Sigmoid colon (tissue), 7 donors: ENCODE data around the gene PARP6. TPM values are rescaled to one million over a fixed set of nuclear protein-coding genes. Genes with fewer than 3 reads are reported as not detected.

Experiments used
- DNase-seq: peaks from one replicate; pipeline ENCODE4 v3.0.0-alpha.2; 2019
- H3K27ac ChIP-seq, 4 donors: fragments of 200-600 bp; sonication (generic); one replicate each; pipeline ENCODE4 v1.5.1; 2016 to 2019; ENCODE audit warnings: mild to moderate bottlenecking in 1 of 4
- H3K27me3 ChIP-seq, 3 donors: fragments of 200-600 bp; sonication (generic); one replicate each; pipeline ENCODE4 v1.5.1; 2019; ENCODE audit warnings: mild to moderate bottlenecking in 1 of 3
- H3K36me3 ChIP-seq, 4 donors: fragments of 200-600 bp; sonication (generic); one replicate each; pipeline ENCODE4 v1.5.1; 2016 to 2019
- H3K4me1 ChIP-seq, 4 donors: fragments of 200-600 bp; sonication (generic); one replicate each; pipeline ENCODE4 v1.5.1; 2017 to 2019
- H3K4me3 ChIP-seq, 4 donors: fragments of 200-600 bp; sonication (generic); one replicate each; pipeline ENCODE4 v1.5.1; 2017 to 2019; ENCODE audit warnings: mild to moderate bottlenecking in 2 of 4, moderate library complexity in 1 of 4
- H3K9me3 ChIP-seq, 4 donors: fragments of 200-600 bp in 3 of 4; sonication (generic) in 3 of 4; one replicate each; pipeline versions ENCODE4 v1.5.1 to v1.6.1; 2013 to 2019
- EP300 ChIP-seq, 4 donors: sonication (generic); formaldehyde crosslinking; IDR thresholded peaks; one replicate each; pipeline ENCODE4 v1.6.1; 2017; ENCODE audit warnings: antibody characterized with exemption in 4 of 4
- POLR2A ChIP-seq, 2 donors: fragments of 450-650 bp; IDR thresholded peaks; one replicate each; pipeline ENCODE4 v1.6.1; 2016; ENCODE audit warnings: antibody characterized with exemption in 2 of 2, mild to moderate bottlenecking in 2 of 2, moderate library complexity in 2 of 2
- POLR2AphosphoS5 ChIP-seq, 4 donors: sonication (generic); formaldehyde crosslinking; IDR thresholded peaks; one replicate each; pipeline ENCODE4 v1.6.1; 2017; ENCODE audit warnings: antibody characterized with exemption in 4 of 4
- WGBS, 2 donors: extraction: QIAGEN DNeasy Blood & Tissue Kit; methylation state at CpG; one replicate each; pipeline ENCODE4 v1.1.7; 2013; 5-methylcytosine and 5-hydroxymethylcytosine counted together
- intact Hi-C: fragments of 100-400 bp; cut with DNase I; formaldehyde crosslinking; loops from one replicate; pipeline ENCODE4 v1.15.1; 2023
- polyA plus RNA-seq, 3 donors: library from polyadenylated mRNA; stranded (reverse); fragments of 200-250 nt; gene quantifications; one replicate each; pipeline ENCODE4 v1.2.3, GENCODE V29; 2013
- total RNA-seq, 4 donors: library from RNA; depleted of rRNA; stranded (reverse); fragments of >200 nt; gene quantifications; one replicate each; pipeline ENCODE4 v1.1.0, GENCODE V29; 2016
- TF ChIP-seq, protein P1 (sequence below), 4 experiments: fragments of 450-650 bp in 3 of 4; fragments of 200-600 bp in 1 of 4; IDR thresholded peaks; one replicate each; pipeline ENCODE4 v1.5.1; 2016 to 2019; ENCODE audit warnings: antibody characterized with exemption in 4 of 4, mild to moderate bottlenecking in 3 of 4, moderate library complexity in 2 of 4
- donor health status: healthy with polysubstance abuse.
- donor health status: Bipolar disorder and iron deficiency.
- donor health status: healthy.

Gene PARP6
- total and polyA plus RNA-seq, 7 donors = 12.5 to 103 (median 41.5) TPM

DNA sequence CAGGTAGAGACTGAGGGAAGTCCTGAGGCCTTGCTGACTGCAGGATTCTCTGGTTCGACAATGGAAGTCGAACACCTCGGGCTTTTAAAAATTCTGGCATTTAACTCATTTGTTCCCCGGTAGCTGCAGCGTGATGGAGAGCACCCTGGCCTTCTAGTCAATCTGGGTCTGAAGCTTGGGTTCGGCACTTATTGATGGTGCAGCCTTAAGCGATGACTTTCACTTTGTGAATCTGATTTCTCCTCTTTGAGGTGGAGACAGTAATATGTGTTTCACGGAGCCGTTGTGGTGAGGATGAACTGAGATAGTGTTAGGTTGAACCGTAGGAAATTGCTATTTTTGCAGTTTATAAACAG, 621 bp upstream of the PARP6 start:
- intact Hi-C loops = loop anchor here (2.0 to 5.0 kb wide), 5 partner anchors 42 to 199 kb away; partner anchors contain the start of genes ARIH1, HEXA, MYO9A and PKM
- 53 to 76% methylated on average over 10 of the region's 10 CpGs for WGBS, 2 donors
- Histone ChIP-seq H3K27ac (peak overlapping the region; percentile 83 to 95 (median 90)), H3K4me3 (peak overlapping the region; percentile 25 to 90 (median 77)), H3K4me1 (peaks cover 0 to 28% (median 22%) of the 10 kb centered on the region in 4 donors), H3K27me3 (no peaks in the 10 kb centered on the region), H3K9me3 (no peaks in the 10 kb centered on the region), H3K36me3 (peaks cover 0 to 11% (median under 1%) of the 10 kb centered on the region in 4 donors)
- TF ChIP-seq, protein P1, sequence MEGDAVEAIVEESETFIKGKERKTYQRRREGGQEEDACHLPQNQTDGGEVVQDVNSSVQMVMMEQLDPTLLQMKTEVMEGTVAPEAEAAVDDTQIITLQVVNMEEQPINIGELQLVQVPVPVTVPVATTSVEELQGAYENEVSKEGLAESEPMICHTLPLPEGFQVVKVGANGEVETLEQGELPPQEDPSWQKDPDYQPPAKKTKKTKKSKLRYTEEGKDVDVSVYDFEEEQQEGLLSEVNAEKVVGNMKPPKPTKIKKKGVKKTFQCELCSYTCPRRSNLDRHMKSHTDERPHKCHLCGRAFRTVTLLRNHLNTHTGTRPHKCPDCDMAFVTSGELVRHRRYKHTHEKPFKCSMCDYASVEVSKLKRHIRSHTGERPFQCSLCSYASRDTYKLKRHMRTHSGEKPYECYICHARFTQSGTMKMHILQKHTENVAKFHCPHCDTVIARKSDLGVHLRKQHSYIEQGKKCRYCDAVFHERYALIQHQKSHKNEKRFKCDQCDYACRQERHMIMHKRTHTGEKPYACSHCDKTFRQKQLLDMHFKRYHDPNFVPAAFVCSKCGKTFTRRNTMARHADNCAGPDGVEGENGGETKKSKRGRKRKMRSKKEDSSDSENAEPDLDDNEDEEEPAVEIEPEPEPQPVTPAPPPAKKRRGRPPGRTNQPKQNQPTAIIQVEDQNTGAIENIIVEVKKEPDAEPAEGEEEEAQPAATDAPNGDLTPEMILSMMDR (IDR thresholded peaks at IDR 0.05) = peak in 1 of 4 experiments; percentile 9
- no peak for TF ChIP-seq EP300 (IDR thresholded peaks at IDR 0.05)
- no peak for DNase-seq

- H3K27me3 ChIP-seq = no peaks in the 10 kb centered on the region
- H3K4me3 ChIP-seq = peak overlapping the region; percentile 72 to 90 (median 82)
- H3K4me1 ChIP-seq = peaks cover 0 to 28% (median 22%) of the 10 kb centered on the region in 4 donors
- TF ChIP-seq EP300 (IDR thresholded peaks at IDR 0.05) (no peak), POLR2AphosphoS5 (IDR thresholded peaks at IDR 0.05) (no peak), POLR2A (IDR thresholded peaks at IDR 0.05) (no peak)
- TF ChIP-seq, protein P1 (IDR thresholded peaks at IDR 0.05) = no peak
- H3K9me3 ChIP-seq = no peaks in the 10 kb centered on the region
- H3K36me3 ChIP-seq = peaks cover 2 to 22% (median 10%) of the 10 kb centered on the region in 4 donors
- DNase-seq = no peak
- peak overlapping the region; percentile 83 to 95 (median 90) for H3K27ac ChIP-seq
- WGBS, 2 donors = 6 to 10% methylated on average over 13 of the region's 13 CpGs
- intact Hi-C loops = loop anchor here (2.0 to 5.0 kb wide), 6 partner anchors 41 to 200 kb away; partner anchors contain the start of genes ARIH1, HEXA, MYO9A and PKM
Measured at GRCh38 chr15:72271895-72272212, 500 bp downstream of the PARP6 start.

DNA sequence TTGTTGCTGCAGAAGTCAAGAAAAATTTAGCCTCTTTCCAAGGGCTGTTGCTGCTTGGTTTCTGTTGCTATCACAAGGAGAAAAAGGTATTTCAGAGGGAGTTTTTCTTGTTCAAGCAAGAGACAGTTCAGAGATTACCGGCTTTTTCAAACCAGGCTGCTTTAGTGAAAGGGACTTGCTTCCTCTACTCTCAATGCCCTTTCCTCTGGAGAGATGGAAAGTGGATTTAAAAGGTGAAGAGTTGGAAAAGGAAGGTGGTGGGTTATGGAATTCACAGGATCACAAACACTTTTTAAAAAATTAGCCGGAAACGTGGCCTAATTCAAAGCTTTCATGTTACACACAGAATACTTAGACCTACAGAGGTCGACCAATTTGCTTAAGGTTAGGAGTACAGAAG, 1.1 kb downstream of the PARP6 start:
- Histone ChIP-seq H3K36me3 (peaks cover 8 to 29% (median 14%) of the 10 kb centered on the region in 4 donors), H3K27ac (peak overlapping the region in 3 of 4 donors; percentile 83 to 95 (median 91)), H3K4me3 (peak overlapping the region in 3 of 4 donors; percentile 72 to 90 (median 82)), H3K27me3 (no peaks in the 10 kb centered on the region), H3K4me1 (peaks cover 0 to 28% (median 22%) of the 10 kb centered on the region in 4 donors), H3K9me3 (no peaks in the 10 kb centered on the region)
- no peak for DNase-seq
- intact Hi-C loops = loop anchor here (2.0 to 5.0 kb wide), 3 partner anchors 68 to 201 kb away; partner anchors contain the start of genes ARIH1, MYO9A and SENP8
- TF ChIP-seq EP300 (IDR thresholded peaks at IDR 0.05) = no peak
- TF ChIP-seq, protein P1 (IDR thresholded peaks at IDR 0.05) = no peak
- no peak for TF ChIP-seq POLR2A (IDR thresholded peaks at IDR 0.05)
- TF ChIP-seq POLR2AphosphoS5 (IDR thresholded peaks at IDR 0.05) = no peak
- WGBS, 2 donors = 91 to 93% methylated on average over 4 of the region's 4 CpGs

DNA sequence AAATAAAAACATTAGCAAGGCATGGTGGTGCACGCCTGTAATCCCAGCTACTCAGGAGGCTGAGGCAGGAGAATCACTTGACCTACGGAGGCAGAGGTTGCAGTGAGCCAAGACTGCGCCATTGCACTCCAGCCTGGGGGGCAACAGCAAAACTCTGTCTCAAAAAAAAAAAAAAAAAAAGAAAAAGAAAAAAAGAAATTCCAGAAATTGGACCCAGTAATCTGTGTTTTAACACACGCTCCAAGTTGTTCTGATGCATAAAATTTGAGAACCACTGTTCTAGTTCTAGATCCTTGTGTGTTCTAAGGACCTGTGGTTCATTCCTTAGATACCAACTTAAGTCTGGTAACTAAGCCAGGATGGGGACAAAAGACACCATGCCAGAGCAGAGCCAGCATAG, 2.6 kb downstream of the PARP6 start:
- peaks cover 0 to 28% (median 22%) of the 10 kb centered on the region in 4 donors for H3K4me1 ChIP-seq
- TF ChIP-seq, protein P1 (IDR thresholded peaks at IDR 0.05) = no peak
- TF ChIP-seq POLR2A (IDR thresholded peaks at IDR 0.05) = no peak
- no peak for TF ChIP-seq EP300 (IDR thresholded peaks at IDR 0.05)
- no peak for TF ChIP-seq POLR2AphosphoS5 (IDR thresholded peaks at IDR 0.05)
- WGBS, 2 donors = 96 to 98% methylated on average over 4 of the region's 4 CpGs
- intact Hi-C loops = loop anchor here (2.0 to 5.0 kb wide), 3 partner anchors 69 to 203 kb away; partner anchors contain the start of genes ARIH1, MYO9A and SENP8
- H3K27ac ChIP-seq = no peak overlapping the region
- H3K27me3 ChIP-seq = no peaks in the 10 kb centered on the region
- peaks cover 23 to 44% (median 29%) of the 10 kb centered on the region in 4 donors for H3K36me3 ChIP-seq
- no peak overlapping the region for H3K4me3 ChIP-seq
- H3K9me3 ChIP-seq = no peaks in the 10 kb centered on the region
- no peak for DNase-seq

DNA sequence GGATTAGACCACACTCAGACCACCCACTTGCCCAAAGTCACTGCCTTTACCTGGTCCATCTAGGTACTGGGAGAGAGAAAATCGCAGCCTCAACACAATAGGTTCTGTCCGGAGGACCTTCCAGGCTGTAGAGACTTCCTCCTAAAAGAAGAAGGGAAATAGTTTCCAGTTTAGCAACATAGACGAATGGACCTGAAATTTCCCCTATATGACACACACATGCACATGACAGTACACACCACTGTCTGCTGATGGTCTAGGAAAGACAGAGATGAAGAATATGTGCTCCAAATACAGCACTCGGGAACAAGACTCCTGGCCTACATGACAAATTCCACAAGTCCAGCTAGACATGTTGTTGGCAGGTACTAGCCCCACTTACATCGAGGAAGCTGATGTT, 7.3 kb downstream of the PARP6 start:
- no peaks in the 10 kb centered on the region for H3K27me3 ChIP-seq
- H3K27ac ChIP-seq = no peak overlapping the region
- no peaks in the 10 kb centered on the region for H3K9me3 ChIP-seq
- intact Hi-C loops = no loop called here
- H3K4me3 ChIP-seq = no peak overlapping the region
- TF ChIP-seq POLR2A (IDR thresholded peaks at IDR 0.05) = no peak
- no peak for TF ChIP-seq EP300 (IDR thresholded peaks at IDR 0.05)
- no peak for TF ChIP-seq POLR2AphosphoS5 (IDR thresholded peaks at IDR 0.05)
- TF ChIP-seq, protein P1 (IDR thresholded peaks at IDR 0.05) = no peak
- H3K4me1 ChIP-seq = peaks cover 0 to 2% (median 0%) of the 10 kb centered on the region in 4 donors
- no peak for DNase-seq
- WGBS, 2 donors = 88 to 94% methylated on average over 5 of the region's 5 CpGs
- H3K36me3 ChIP-seq = peaks cover 46 to 91% (median 74%) of the 10 kb centered on the region in 4 donors
